GM18873 (cell line): ENCODE results near the gene MUC4.

Source experiments
- ATAC-seq: cut with Tn5 transposase; IDR thresholded peaks from one replicate; pipeline ENCODE4 v1.9.1; 2021; ENCODE audit warnings: mild to moderate bottlenecking, moderate library complexity, moderate number of reproducible peaks; ENCODE audit not compliant: unreplicated experiment, low FRiP score

Gene MUC4

GRCh38 chr3:195811756-195812155, at the start of gene MUC4:
Gene MUC4 (minus strand): TSS chr3:195811929. CDS start chr3:195811817, 112 bp downstream.
- ATAC-seq, result no peak

GRCh38 chr3:195860456-195860855, 48.7 kb upstream of the MUC4 start:
- ATAC-seq, result no peak

DNA sequence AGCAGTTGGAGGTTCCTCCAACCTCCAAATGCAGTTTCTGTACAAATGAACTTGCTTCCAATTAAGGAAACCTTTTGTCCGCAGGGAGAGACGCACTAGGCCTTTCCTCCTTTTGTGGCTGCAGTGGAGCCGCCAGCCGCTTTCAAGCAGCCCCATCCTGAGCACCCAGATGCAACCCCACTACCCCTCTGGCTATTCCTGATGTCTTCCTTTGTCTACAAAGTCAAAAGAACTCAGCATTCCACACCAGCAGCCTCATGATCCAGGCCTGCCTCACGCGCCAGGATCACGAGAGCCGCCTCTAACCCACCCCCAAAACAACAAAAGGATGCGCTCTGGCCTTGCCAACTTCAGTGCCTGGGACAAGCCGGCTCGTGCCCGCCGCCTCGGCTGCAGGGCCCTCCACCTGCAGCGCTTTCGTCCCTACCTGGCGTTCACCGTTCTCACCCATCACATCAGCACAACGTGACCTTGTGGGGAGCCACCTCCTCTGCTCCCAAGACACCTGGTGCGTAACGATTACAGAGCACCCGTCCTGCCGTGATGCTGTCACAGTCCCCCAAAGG, 48.2 kb upstream of the MUC4 start:
- no peak for ATAC-seq

DNA sequence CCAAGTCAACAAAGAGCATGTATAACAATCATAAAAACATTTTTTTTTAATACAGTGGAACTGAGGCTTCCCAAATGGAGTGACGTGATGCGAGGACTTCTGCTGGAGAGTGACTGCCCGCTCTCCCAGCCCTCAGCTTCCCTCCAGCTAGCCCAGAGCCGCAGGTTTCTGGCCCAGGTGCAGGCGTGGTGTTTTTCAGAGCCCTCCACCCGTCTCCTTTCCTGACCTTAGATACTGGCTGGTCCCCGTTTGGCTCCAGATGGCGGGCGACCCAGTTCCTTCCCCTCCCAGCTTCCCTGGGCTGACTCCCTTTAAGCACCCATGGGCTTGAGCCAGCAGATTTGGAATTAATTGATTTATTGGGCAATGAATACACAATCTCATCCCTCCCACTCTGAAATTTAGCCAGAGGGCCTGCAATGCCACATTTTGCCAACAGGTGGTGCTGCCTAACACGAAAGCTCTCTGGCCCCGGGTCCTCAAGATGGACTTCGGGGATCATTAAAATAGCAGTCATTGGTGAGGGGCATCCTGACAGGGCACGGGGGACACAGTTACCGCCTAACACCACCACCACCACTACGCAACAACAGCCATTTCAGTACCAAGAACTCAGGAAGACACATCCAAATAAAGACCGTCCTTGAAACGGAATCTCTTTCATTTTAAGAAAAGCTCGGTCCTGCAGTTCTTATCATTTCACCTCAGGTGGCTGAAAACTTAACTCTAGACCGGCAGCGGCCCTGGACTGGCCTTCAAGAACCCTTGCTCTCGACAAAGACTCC, 47.5 kb upstream of the MUC4 start:
- no peak for ATAC-seq

DNA sequence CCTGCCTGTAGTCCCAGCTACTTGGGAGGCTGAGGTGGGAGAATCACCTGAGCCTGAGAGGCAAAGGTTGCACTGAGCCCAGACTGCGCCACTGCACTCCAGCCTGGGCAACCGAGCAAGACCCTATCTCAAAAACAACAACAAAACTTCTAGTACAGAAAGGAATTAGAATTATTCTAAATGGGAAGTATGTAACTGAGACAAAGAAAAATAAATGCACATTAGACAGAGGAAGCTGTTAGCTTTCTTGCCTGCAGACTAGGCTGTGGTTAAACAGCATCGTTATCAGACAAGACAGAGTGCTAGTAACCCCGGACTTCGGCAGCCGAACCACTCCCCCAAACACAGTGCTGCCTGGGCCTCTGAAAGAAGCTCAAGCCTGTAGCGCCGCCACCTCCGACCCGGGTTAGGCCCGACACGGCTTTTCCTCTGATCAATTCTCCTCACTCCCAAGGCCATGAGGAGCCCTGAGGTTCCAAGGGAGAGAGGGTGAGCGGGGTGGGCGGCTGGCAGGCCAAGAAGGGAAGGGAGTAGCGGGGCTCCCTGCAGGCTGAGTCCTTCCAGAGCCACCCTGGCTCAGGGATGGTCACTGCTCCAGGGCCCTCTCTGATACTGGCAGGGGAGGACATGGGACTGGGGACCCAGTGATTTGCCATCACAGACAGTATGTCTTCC, 44.8 kb upstream of the MUC4 start:
- no peak for ATAC-seq

DNA sequence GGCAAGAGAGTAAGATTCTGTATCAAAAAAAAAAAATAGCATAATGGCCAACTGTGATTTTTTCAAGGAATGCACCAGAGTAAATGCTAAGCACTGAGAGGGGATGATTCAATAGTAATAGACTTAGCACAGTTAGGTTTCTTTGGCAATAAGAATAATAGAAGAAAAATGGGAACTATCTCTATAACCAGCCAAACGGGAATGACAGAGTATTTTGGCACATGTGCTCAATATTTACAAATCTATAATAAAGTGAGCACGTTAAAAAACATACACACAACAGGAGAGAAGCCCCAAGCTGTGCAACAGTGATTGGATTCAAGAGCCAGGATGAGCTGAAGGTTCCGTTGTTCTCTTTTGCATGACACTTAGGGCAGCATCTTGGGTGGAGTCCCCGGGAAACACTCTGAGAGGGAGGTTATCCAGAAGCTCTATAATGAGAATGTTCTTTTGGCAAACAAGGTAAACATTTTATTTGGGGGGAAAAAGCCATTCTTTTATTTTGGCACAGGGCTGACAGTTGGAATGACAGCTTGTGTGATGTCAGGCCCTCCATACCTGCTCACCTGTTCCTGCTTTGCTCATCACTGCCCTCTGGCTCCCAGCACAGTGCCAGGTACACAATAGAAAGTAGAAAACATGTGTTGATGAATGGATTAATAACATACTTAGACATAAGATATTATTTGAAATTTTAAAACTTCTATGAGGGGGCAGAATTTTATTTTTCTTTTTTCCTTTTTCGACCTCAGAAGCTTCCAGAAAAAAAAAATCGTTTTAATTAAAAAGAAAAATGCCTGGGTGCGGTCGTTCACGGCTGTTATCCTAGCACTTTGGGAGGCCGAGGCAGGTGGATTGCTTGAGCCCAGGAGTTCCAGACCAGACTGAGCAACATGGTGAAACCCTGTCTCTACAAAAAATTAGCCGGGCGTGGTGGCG, 44.0 kb upstream of the MUC4 start:
- no peak for ATAC-seq

GRCh38 chr3:195854628-195855294, 43.0 kb upstream of the MUC4 start:
- no peak for ATAC-seq

- no peak for ATAC-seq
These were observed 42.3 kb upstream of the MUC4 start for GRCh38 chr3:195853996-195854395.

DNA sequence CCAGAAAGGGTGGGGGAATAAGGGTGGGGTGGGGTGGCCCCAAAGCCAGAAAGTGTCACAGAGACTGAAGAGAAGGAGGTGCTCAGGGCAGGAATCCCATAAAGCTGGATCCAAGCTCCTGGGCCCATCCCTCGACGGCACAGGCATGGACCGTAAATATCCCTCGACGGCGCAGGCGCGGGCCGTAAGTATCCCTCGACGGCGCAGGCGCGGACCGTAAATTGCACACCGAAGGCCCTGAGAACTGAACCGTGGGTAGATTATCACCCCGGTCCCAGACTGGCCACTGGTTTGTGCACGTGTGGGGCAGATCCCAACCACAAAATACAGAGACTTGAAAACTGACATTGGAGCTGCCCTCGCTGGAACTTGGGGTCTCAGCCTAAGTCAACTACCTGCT, 41.3 kb upstream of the MUC4 start:
- ATAC-seq, result no peak

- ATAC-seq, result peak; percentile 72
These were observed 39.3 kb upstream of the MUC4 start for GRCh38 chr3:195850857-195851543.

GRCh38 chr3:195849322-195850074, 37.8 kb upstream of the MUC4 start:
- no peak for ATAC-seq

DNA sequence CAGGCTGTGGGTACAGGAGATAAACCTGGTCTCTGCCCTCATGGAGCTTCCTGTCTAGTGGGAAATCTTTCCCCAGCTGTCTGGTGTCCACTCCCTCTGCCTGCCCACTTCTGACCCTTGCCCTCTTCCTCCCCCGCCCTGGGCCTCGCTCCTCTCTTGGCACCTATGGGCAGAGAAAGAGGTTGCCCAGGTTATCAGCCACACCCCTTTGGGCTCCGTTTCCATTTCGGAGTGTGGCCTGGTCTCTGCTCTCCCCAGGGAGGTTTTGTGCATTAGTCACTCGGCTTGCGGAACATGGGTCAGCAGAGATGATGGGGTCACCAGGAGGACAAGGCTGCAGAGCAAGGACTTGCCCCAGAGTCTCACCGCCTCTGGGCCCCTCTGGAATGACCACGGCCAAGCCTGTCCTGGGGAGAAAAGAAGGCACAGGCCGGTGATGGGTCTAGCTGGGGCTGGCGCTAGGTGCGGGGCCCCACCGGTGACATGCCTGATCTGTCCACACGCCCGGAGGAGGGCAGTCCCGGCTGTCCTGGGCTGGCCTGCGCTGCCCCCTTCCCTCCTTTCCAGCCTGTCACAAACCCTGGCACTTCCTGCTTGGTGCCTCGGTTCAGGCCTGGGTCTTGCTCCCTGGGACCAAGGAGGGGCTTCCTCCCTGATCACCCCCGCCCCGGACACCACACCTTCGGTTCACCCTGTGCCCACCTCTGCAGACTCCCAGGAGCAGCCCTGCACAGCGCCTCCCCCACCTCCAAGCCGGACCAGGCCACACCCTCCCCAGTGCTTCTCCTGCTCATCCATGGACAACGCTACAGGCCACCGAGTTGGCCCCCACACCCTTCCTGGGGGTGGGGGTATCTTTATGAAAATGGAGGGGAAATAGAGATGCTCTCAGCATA, 35.6 kb upstream of the MUC4 start:
- ATAC-seq, result no peak

- no peak for ATAC-seq
These were observed 33.8 kb upstream of the MUC4 start for GRCh38 chr3:195845483-195845882.

DNA sequence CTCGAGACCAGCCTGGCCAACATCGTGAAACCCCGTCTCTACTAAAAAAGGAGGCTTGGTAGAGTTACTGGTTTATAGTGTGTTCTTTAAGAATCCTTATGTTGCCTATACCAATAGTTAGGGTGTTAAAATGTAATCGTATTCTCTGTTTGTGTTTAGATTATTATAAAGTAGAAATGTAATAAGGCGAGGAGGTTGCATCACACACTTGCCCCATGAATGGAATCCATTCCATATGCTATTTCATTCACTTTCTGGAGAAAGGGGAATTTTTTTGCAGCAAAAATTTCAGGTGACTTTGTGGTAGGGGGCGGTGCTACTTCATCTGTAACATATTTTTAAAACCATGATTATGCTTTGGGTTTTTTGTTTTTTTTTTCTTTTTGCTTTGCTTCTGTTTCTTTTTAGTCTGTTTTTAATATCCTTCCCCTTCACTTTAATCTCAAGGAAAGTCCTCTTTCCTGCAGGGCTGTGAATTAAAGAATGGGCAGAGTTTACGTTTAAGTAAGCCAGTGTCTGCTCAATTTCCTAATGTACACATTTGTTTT, 33.0 kb upstream of the MUC4 start:
- ATAC-seq, result no peak

- ATAC-seq, result no peak
These were observed 27.7 kb upstream of the MUC4 start for GRCh38 chr3:195839260-195840010.

DNA sequence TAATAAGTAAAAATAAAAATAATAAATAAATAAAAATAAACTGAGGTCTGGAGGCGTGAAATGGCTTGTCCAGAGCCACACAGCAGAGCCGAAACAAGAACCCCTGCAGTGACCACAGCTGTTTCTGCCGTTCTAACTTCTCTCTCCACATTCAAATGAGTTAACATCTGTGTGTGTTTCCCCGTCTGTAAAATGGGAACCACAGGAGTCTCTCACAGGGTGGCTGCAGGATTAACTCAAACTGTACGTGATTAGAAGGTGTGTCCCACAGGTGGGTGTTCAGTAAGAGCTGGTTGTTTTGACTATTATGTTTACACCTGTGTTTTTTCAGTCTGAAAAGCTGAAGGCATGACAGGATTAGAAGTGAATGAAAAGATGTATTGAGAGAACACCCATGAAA, 27.0 kb upstream of the MUC4 start:
- peak; percentile 71 for ATAC-seq
